A549 (cell line): Measurements from ENCODE around the gene C4orf50. TPM values are rescaled to one million over a fixed set of nuclear protein-coding genes. Genes with fewer than 3 reads are reported as not detected.

Source experiments
- ATAC-seq, 2 experiments: fragments of 200-7000 bp in 1 of 2; fragments of >200 bp in 1 of 2; cut with Nextera tagmentation in 1 of 2; cut with Tn5 transposase in 1 of 2; 3 replicates each; pipeline versions ENCODE4 v1.8.0 to v1.9.1; 2018 to 2020; ENCODE audit warnings: mild to moderate bottlenecking in 1 of 2, moderate library complexity in 1 of 2
- CTCF ChIA-PET: fragments of 300-600 bp; sonication (Branson Sonifier 250); formaldehyde crosslinking; extraction: SDS; loops from one replicate; lab custom pipeline; 2021; ENCODE audit warnings: antibody characterized with exemption, inconsistent platforms; lab: Yijun Ruan, JAX
- POLR2A ChIA-PET: fragments of 350-600 bp; formaldehyde crosslinking; extraction: SDS; loops from one replicate; lab custom pipeline; 2021; ENCODE audit warnings: antibody characterized with exemption, inconsistent platforms; lab: Yijun Ruan, JAX
- DNase-seq, 2 experiments: peaks; one replicate each; pipeline versions ENCODE4 v3.0.0 to v3.0.0-alpha.2; 2011 to 2016; ENCODE audit warnings: low read depth in 1 of 2, low spot score in 1 of 2
- FAIRE-seq: peaks from 2 replicates; lab custom pipeline; 2011; peaks lifted over from hg19 to GRCh38; lab: Jason Lieb, UNC
- H3K27ac ChIP-seq, 2 experiments: fragments of >200 bp; sonication (Bioruptor Twin); formaldehyde crosslinking; 3 replicates each; pipeline ENCODE4 v1.5.1; 2016 to 2017
- H3K4me1 ChIP-seq: fragments of >200 bp; sonication (Bioruptor Twin); formaldehyde crosslinking; 3 replicates; pipeline ENCODE4 v1.6.1; 2016
- H3K4me2 ChIP-seq: fragments of >200 bp; sonication (Bioruptor Twin); formaldehyde crosslinking; 3 replicates; pipeline ENCODE4 v1.6.1; 2016
- H3K4me3 ChIP-seq: fragments of >200 bp; sonication (Bioruptor Twin); formaldehyde crosslinking; 3 replicates; pipeline ENCODE4 v1.5.1; 2016
- H3K9me3 ChIP-seq: fragments of >200 bp; sonication (Bioruptor Twin); formaldehyde crosslinking; 3 replicates; pipeline ENCODE4 v1.6.1; 2016
- ATOH8 ChIP-seq: fragments of 250-450 bp; sonication (Bioruptor Pico); IDR thresholded peaks from 2 replicates; pipeline ENCODE4 v1.5.0; 2020; ENCODE audit warnings: low read depth, mild to moderate bottlenecking, moderate library complexity
- CEBPB ChIP-seq, 2 experiments: fragments of >200 bp in 1 of 2; sonication (Bioruptor Twin) in 1 of 2; formaldehyde crosslinking in 1 of 2; IDR thresholded peaks; 2 replicates each; pipeline ENCODE4 v1.6.1; 2012 to 2016
- EHMT2 ChIP-seq: fragments of 200-600 bp; sonication (generic); IDR thresholded peaks from 2 replicates; pipeline ENCODE4 v1.6.1; 2016; ENCODE audit warnings: antibody characterized with exemption, low read depth, mild to moderate bottlenecking, moderate library complexity
- ELK1 ChIP-seq: fragments of 150-350 bp; IDR thresholded peaks from 2 replicates; pipeline ENCODE4 v1.6.1; 2014; ENCODE audit warnings: low read depth, mild to moderate bottlenecking, low read length
- FOSB ChIP-seq: fragments of 250-450 bp; sonication (Bioruptor Pico); IDR thresholded peaks from 2 replicates; pipeline ENCODE4 v1.5.0; 2020; ENCODE audit warnings: mild to moderate bottlenecking, moderate library complexity
- GATA3 ChIP-seq: IDR thresholded peaks from 2 replicates; pipeline ENCODE4 v1.6.1; 2012; ENCODE audit warnings: borderline replicate concordance
- HES2 ChIP-seq: fragments of >200 bp; sonication (Bioruptor Twin); formaldehyde crosslinking; IDR thresholded peaks from 2 replicates; pipeline ENCODE4 v1.6.1; 2016
- HEYL ChIP-seq: fragments of 250-450 bp; sonication (Bioruptor Pico); IDR thresholded peaks from 2 replicates; pipeline ENCODE4 v1.8.0; 2021; ENCODE audit warnings: mild to moderate bottlenecking, moderate library complexity
- HOXB13 ChIP-seq: fragments of 250-450 bp; sonication (Bioruptor Pico); IDR thresholded peaks from 2 replicates; pipeline ENCODE4 v1.5.0; 2020; ENCODE audit warnings: low read depth, mild to moderate bottlenecking, moderate library complexity
- HOXB5 ChIP-seq: fragments of 250-450 bp; sonication (Bioruptor Pico); IDR thresholded peaks from 2 replicates; pipeline ENCODE4 v1.5.0; 2020; ENCODE audit warnings: mild to moderate bottlenecking, moderate library complexity
- JUN ChIP-seq, 2 experiments: fragments of >200 bp; sonication (Bioruptor Twin); formaldehyde crosslinking; IDR thresholded peaks; 2 replicates in 1 of 2; 3 replicates in 1 of 2; pipeline ENCODE4 v1.6.1; 2016 to 2017
- KDM1A ChIP-seq: fragments of 200-600 bp; sonication (generic); IDR thresholded peaks from 2 replicates; pipeline ENCODE4 v1.6.1; 2016; ENCODE audit warnings: low read depth, mild to moderate bottlenecking
- NFE2L2 ChIP-seq: fragments of 150-350 bp; conservative IDR thresholded peaks from 2 replicates; pipeline ENCODE4 v1.6.1; 2014; ENCODE audit warnings: low read length
- NPAS2 ChIP-seq: fragments of 250-450 bp; sonication (Bioruptor Pico); IDR thresholded peaks from 2 replicates; pipeline ENCODE4 v1.8.0; 2022; ENCODE audit warnings: mild to moderate bottlenecking, moderate library complexity, borderline replicate concordance
- NR3C1 ChIP-seq: fragments of >200 bp; sonication (Bioruptor Twin); formaldehyde crosslinking; IDR thresholded peaks from 3 replicates; pipeline ENCODE4 v1.6.1; 2017
- PBX3 ChIP-seq: IDR thresholded peaks from 2 replicates; pipeline ENCODE4 v1.6.1; 2012
- PHF8 ChIP-seq: fragments of 200-600 bp; sonication (generic); IDR thresholded peaks from 2 replicates; pipeline ENCODE4 v1.6.1; 2016; ENCODE audit warnings: low read depth, mild to moderate bottlenecking, antibody characterized with exemption, moderate library complexity, borderline replicate concordance
- POLR2AphosphoS2 ChIP-seq: conservative IDR thresholded peaks from 2 replicates; pipeline ENCODE4 v1.6.1; 2012; ENCODE audit warnings: low read length, improper control_type of control experiment, inconsistent platforms
- REST ChIP-seq: fragments of 200-600 bp; sonication (generic); IDR thresholded peaks from 2 replicates; pipeline ENCODE4 v1.6.1; 2016; ENCODE audit warnings: antibody characterized with exemption, mild to moderate bottlenecking, moderate library complexity
- RNF2 ChIP-seq: fragments of 200-600 bp; sonication (generic); IDR thresholded peaks from 2 replicates; pipeline ENCODE4 v1.6.1; 2016; ENCODE audit warnings: low read depth, mild to moderate bottlenecking, antibody characterized with exemption, moderate library complexity, borderline replicate concordance
- SREBF2 ChIP-seq: fragments of 450-650 bp; IDR thresholded peaks from 2 replicates; pipeline ENCODE4 v1.6.1; 2014; ENCODE audit warnings: mild to moderate bottlenecking, moderate library complexity
- TFCP2L1 ChIP-seq: fragments of 250-450 bp; sonication (Bioruptor Pico); IDR thresholded peaks from 2 replicates; pipeline ENCODE4 v1.5.0; 2021; ENCODE audit warnings: mild to moderate bottlenecking
- ZC3H11A ChIP-seq: fragments of 450-650 bp; IDR thresholded peaks from 2 replicates; pipeline ENCODE4 v1.6.1; 2014; ENCODE audit warnings: antibody characterized with exemption, mild to moderate bottlenecking
- ZSCAN20 ChIP-seq: fragments of 250-450 bp; sonication (Bioruptor Pico); IDR thresholded peaks from 2 replicates; pipeline ENCODE4 v1.8.0; 2022; ENCODE audit warnings: mild to moderate bottlenecking, moderate library complexity
- WGBS: methylation state at CpG from one replicate; pipeline ENCODE4 v1.1.6; 2017; ENCODE audit errors: missing lambda C conversion rate; 5-methylcytosine and 5-hydroxymethylcytosine counted together
- polyA plus RNA-seq, 4 experiments: library from polyadenylated mRNA; depleted of rRNA in 3 of 4; stranded (reverse); fragments of >200 nt; fragmentation: RNase III in 1 of 4; extraction: RNeasy Plus Mini Kit Qiagen cat#74134 plus additional on column Dnase treatment in 1 of 4; gene quantifications; 2 replicates in 3 of 4; 3 replicates in 1 of 4; pipeline ENCODE4 v1.2.3, GENCODE V29; 2011 to 2017

The C4orf50 gene
- polyA plus RNA-seq, 2 of the 4 experiments (the other 2 are of a cell fraction) = not detected

- ChIA-PET POLR2A (no interaction called here), CTCF (no interaction called here)
- WGBS = 39% methylated on average over 5 of the region's 8 CpGs
- no peak overlapping the region for H3K4me2 ChIP-seq
- no peak overlapping the region for H3K27ac ChIP-seq
- DNase-seq = no peak
- no peak for ATAC-seq
- TF ChIP-seq KDM1A = no peak
- no peak for TF ChIP-seq ZSCAN20 (CRISPR knock-in tag)
- no peak for TF ChIP-seq PHF8
- TF ChIP-seq HES2 = no peak
- no peak for TF ChIP-seq REST
- TF ChIP-seq ZC3H11A = no peak
- no peak for TF ChIP-seq PBX3
- no peak for TF ChIP-seq EHMT2
- TF ChIP-seq HEYL (CRISPR knock-in tag) = no peak
- TF ChIP-seq NFE2L2 = no peak
- TF ChIP-seq, all 56 proteins: peak for 0
- no peaks in the 10 kb centered on the region for H3K9me3 ChIP-seq
- no peaks in the 10 kb centered on the region for H3K4me1 ChIP-seq
- H3K4me3 ChIP-seq = no peak overlapping the region
- no peak for FAIRE-seq
These were observed 87.8 kb downstream of the C4orf50 start for GRCh38 chr4:5930456-5930855.

- H3K4me2 ChIP-seq = no peak overlapping the region
- H3K4me3 ChIP-seq = no peak overlapping the region
- TF ChIP-seq NPAS2 (CRISPR knock-in tag) (no peak), RNF2 (no peak), HOXB13 (CRISPR knock-in tag) (no peak), ZSCAN20 (CRISPR knock-in tag) (no peak), HOXB5 (CRISPR knock-in tag) (no peak), TFCP2L1 (CRISPR knock-in tag) (no peak), NR3C1 (no peak), GATA3 (no peak), JUN (IDR thresholded peaks at IDR 0.05) (no peak), REST (no peak), ELK1 (no peak), EHMT2 (no peak), POLR2AphosphoS2 (no peak), FOSB (CRISPR knock-in tag) (no peak), HES2 (no peak), SREBF2 (no peak), ATOH8 (CRISPR knock-in tag) (no peak), CEBPB (IDR thresholded peaks at IDR 0.05) (no peak)
- 55% methylated on average over 8 of the region's 8 CpGs for WGBS
- FAIRE-seq = no peak
- ATAC-seq = no peak
- DNase-seq = no peak
- H3K27ac ChIP-seq = no peak overlapping the region
- ChIA-PET CTCF (no interaction called here), POLR2A (no interaction called here)
- H3K4me1 ChIP-seq = no peaks in the 10 kb centered on the region
- H3K9me3 ChIP-seq = no peaks in the 10 kb centered on the region
These were observed 89.3 kb downstream of the C4orf50 start for GRCh38 chr4:5928844-5929420.
